Naive thymus-derived CD8-positive, alpha-beta T cell (primary cell): Measurements from ENCODE around the gene MYOM1. TPM values are rescaled to one million over a fixed set of nuclear protein-coding genes. Genes with fewer than 3 reads are reported as not detected.

ENCODE experiments used
- ATAC-seq, 2 donors: fragments of 150-1000 bp; cut with Tn5 transposase in 1 of 2; sonication (Bioruptor Pico), chemical (Tn5 transposase) in 1 of 2; 1 replicate in 1 of 2; 2 replicates in 1 of 2; pipeline ENCODE4 v1.10.0; 2021; ENCODE audit warnings: mild to moderate bottlenecking in 2 of 2, moderate library complexity in 2 of 2
- POLR2A ChIA-PET: fragments of 350-600 bp; sonication (Branson Sonifier 250); formaldehyde crosslinking; loops from one replicate; lab custom pipeline; 2021; ENCODE audit warnings: antibody characterized with exemption; lab: Charles Lee
- DNase-seq, 10 donors: peaks; one replicate each; pipeline versions ENCODE4 v3.0.0 to v3.0.0-alpha.2; 2020 to 2022
- H3K27ac Mint-ChIP-seq, 10 donors: one replicate each; pipeline ENCODE4 v1.8.0; 2020 to 2022; ENCODE audit warnings: mild to moderate bottlenecking in 10 of 10, mixed read lengths in 10 of 10, moderate library complexity in 4 of 10, inconsistent platforms in 1 of 10
- H3K27me3 Mint-ChIP-seq, 5 donors: one replicate each; pipeline ENCODE4 v1.8.0; 2021 to 2022; ENCODE audit warnings: mixed read lengths in 5 of 5
- H3K36me3 Mint-ChIP-seq, 3 donors: one replicate each; pipeline ENCODE4 v1.8.0; 2020 to 2022; ENCODE audit warnings: mixed read lengths in 3 of 3, mild to moderate bottlenecking in 2 of 3, inconsistent platforms in 1 of 3
- H3K4me1 Mint-ChIP-seq, 4 donors: one replicate each; pipeline ENCODE4 v1.8.0; 2021 to 2022; ENCODE audit warnings: mixed read lengths in 4 of 4
- H3K4me3 Mint-ChIP-seq, 10 donors: one replicate each; pipeline ENCODE4 v1.8.0; 2020 to 2022; ENCODE audit warnings: mild to moderate bottlenecking in 10 of 10, mixed read lengths in 10 of 10, moderate library complexity in 6 of 10, inconsistent platforms in 1 of 10
- H3K9me3 Mint-ChIP-seq, 9 donors: one replicate each; pipeline ENCODE4 v1.8.0; 2020 to 2022; ENCODE audit warnings: mixed read lengths in 9 of 9, mild to moderate bottlenecking in 3 of 9, inconsistent platforms in 1 of 9, moderate library complexity in 1 of 9
- polyA plus RNA-seq, 3 donors: library from polyadenylated mRNA; unstranded; fragments of 300-500 nt; fragmentation: Illumina TruSeq; gene quantifications; one replicate each; pipeline ENCODE4 v1.2.3, GENCODE V29; 2021
- total RNA-seq, 8 experiments: library from RNA in 2 of 8; stranded (reverse) in 2 of 8; gene quantifications; one replicate each; pipeline ENCODE4 v1.2.3 and lab custom pipeline; 2021 to 2026

MYOM1 gene
- total and polyA plus RNA-seq, 5 experiments from 2014 or later = 0.52 to 5.6 (median 1.5) TPM

DNA sequence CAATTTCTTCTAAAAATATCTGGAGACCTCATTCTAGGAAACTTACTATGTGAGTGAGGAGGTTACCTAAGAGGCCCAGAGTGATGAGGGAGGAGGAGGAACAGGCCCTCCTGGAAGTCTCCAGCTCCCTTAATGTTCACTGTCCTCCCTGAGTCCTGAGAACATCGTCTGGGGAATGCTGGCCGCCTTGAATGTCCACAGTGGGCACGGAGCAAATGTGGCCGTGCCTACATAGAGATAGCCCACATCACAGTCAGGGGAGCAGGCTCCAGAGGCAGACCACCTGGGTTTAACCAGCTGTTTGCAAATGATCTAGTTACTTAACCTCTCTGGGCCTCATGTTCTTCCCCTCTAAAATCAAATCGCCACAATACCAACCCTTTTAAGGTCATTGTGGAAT is 123.8 kb downstream of the MYOM1 start:
- Mint-ChIP-seq H3K4me1 (peaks cover 3 to 33% (median 20%) of the 10 kb centered on the region in 4 donors), H3K4me3 (no peak overlapping the region), H3K27me3 (no peaks in the 10 kb centered on the region), H3K9me3 (no peaks in the 10 kb centered on the region), H3K36me3 (peaks cover 2 to 9% (median 4%) of the 10 kb centered on the region in 3 donors), H3K27ac (peak overlapping the region in 8 of 10 donors; percentile 6 to 86 (median 30))
- POLR2A ChIA-PET = interaction anchor here (0.6 kb wide), 1 partner anchor 42 kb away, joined by 4 read pairs; no protein-coding TSS in a partner anchor
- DNase-seq = no peak
- ATAC-seq = no peak

GRCh38 chr18:3094338-3094684 is 125.5 kb downstream of the MYOM1 start:
- Mint-ChIP-seq H3K36me3 (peaks cover 0 to 3% (median 0%) of the 10 kb centered on the region in 3 donors), H3K4me3 (no peak overlapping the region), H3K27ac (peak overlapping the region in 3 of 10 donors; percentile 38 to 71 (median 44)), H3K9me3 (no peaks in the 10 kb centered on the region), H3K4me1 (peaks cover 3 to 32% (median 20%) of the 10 kb centered on the region in 4 donors), H3K27me3 (no peaks in the 10 kb centered on the region)
- POLR2A ChIA-PET = interaction anchor here (1.0 kb wide), 1 partner anchor 33 kb away, joined by 5 read pairs; no protein-coding TSS in a partner anchor
- ATAC-seq = no peak
- no peak for DNase-seq

DNA sequence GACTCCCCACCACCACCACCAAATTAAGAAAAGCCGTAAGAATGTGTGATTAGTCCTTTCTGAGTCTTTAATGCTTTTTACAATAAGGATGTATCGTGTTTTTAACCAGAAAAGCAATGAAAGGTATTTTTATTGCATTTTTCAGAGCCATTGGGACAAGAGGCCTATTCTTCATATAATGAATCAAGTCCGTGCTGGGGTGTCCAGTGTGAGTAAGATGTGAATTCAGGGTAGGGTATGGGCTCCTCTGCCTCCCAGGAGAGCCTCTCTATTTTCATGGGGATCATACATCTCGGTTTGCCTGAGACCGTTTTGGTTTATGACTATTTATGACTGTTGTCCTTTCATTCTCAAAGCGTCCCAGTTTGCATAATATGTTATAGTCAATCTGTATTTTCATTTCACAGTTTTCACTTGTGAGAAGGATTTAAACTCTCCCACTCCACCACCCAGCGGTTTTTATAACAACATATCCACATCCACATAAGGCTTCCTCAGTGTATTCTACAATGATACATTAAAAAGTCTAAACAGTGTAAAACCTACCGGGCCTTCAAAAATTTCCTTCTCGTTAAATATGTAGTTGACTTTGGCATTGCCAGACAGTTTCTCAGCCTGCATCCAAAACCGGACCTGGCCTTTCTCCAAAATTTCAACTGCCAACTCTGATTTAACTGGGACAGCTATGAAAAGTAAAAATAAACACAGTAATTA is 126.0 kb downstream of the MYOM1 start:
- no peaks in the 10 kb centered on the region for H3K27me3 Mint-ChIP-seq
- H3K4me3 Mint-ChIP-seq = no peak overlapping the region
- H3K36me3 Mint-ChIP-seq = peaks cover 0 to 3% (median 0%) of the 10 kb centered on the region in 3 donors
- H3K4me1 Mint-ChIP-seq = peaks cover 3 to 31% (median 20%) of the 10 kb centered on the region in 4 donors
- peak overlapping the region in 1 of 10 donors; percentile 40 for H3K27ac Mint-ChIP-seq
- no peak for ATAC-seq
- no peak for DNase-seq
- H3K9me3 Mint-ChIP-seq = no peaks in the 10 kb centered on the region
- POLR2A ChIA-PET = interaction anchor here (1.0 kb wide), 1 partner anchor 32 kb away, joined by 5 read pairs; no protein-coding TSS in a partner anchor

DNA sequence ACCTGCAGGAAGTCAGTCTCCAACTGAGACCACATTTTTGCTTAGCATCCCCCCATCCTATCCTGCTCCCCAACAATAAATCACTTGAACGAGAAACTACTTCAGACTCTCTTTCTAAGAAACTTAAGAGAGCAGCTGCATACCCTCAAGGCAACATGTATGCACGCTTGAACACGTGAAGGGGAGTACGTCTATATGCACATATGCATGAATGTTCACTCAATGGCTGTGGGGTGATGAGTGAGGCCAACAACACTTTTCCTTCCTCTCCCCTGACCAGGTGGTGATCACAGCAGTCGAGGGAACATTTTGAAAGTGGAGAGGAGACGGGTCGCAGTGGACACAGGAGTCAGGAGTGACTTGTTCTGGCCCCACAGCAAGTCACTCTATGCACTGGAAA is 127.0 kb downstream of the MYOM1 start:
- ATAC-seq (no peak), DNase-seq (no peak)
- Mint-ChIP-seq H3K4me3 (no peak overlapping the region), H3K27ac (peak overlapping the region in 1 of 10 donors; percentile 15), H3K9me3 (no peaks in the 10 kb centered on the region), H3K4me1 (peaks cover 5 to 34% (median 22%) of the 10 kb centered on the region in 4 donors), H3K27me3 (no peaks in the 10 kb centered on the region), H3K36me3 (peaks cover 0 to 6% (median 0%) of the 10 kb centered on the region in 3 donors)
- POLR2A ChIA-PET = no interaction called here

DNA sequence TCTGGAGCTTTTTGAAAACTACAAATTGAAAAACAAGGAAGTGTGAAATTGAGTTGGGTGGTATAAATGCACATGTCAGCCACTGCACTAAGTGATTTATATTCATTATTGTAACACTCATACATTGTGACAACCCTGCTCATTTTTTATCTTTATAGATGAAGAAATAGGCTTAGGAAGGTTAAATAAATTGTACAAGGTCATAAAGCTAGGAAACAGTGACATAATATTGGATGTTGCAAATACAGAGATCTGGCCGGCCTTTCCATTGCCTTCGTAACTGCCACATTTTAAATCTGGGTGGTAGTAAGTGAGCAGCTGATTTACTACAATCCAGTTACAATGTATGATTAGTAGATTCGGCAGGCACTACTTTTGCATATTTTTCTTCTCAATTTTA is 130.2 kb downstream of the MYOM1 start:
- no peak overlapping the region for H3K4me3 Mint-ChIP-seq
- peaks cover 0 to 10% (median 6%) of the 10 kb centered on the region in 3 donors for H3K36me3 Mint-ChIP-seq
- H3K4me1 Mint-ChIP-seq = peaks cover 0 to 12% (median 8%) of the 10 kb centered on the region in 4 donors
- no peak overlapping the region for H3K27ac Mint-ChIP-seq
- ATAC-seq (no peak), DNase-seq (no peak)
- H3K27me3 Mint-ChIP-seq = no peaks in the 10 kb centered on the region
- POLR2A ChIA-PET = interaction anchor here (0.6 kb wide), 1 partner anchor 184 kb away, joined by 3 read pairs; no protein-coding TSS in a partner anchor
- no peaks in the 10 kb centered on the region for H3K9me3 Mint-ChIP-seq

- POLR2A ChIA-PET = interaction anchor here (0.9 kb wide), 1 partner anchor 10 kb away, joined by 3 read pairs; no protein-coding TSS in a partner anchor
- no peaks in the 10 kb centered on the region for H3K9me3 Mint-ChIP-seq
- no peak for ATAC-seq
- H3K36me3 Mint-ChIP-seq = peaks cover 0 to 18% (median 12%) of the 10 kb centered on the region in 3 donors
- H3K27me3 Mint-ChIP-seq = no peaks in the 10 kb centered on the region
- H3K27ac Mint-ChIP-seq = peak overlapping the region in 2 of 10 donors; percentile 0 to 81
- H3K4me1 Mint-ChIP-seq = peaks cover 0 to 12% (median 8%) of the 10 kb centered on the region in 4 donors
- H3K4me3 Mint-ChIP-seq = no peak overlapping the region
- no peak for DNase-seq
Observed at GRCh38 chr18:3088449-3088848, 131.3 kb downstream of the MYOM1 start.

DNA sequence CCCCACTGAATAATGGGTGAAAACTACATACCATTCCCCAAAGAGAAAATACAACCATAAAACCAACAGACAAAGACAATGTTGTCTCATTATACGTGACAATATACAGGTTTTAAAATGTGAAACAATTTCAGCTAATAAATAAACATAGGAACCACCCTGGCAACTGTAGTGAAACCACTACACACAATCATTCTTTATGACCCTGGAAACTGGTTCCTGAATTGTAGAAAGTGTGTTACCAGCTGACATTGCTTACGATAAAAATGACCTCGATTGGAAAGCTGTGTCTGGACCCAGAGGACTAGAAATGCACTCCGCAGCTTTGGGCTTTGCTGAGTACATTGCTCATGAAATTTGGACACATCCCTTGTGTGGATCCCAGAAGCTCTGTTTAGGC is 132.9 kb downstream of the MYOM1 start:
- Mint-ChIP-seq H3K27me3 (no peaks in the 10 kb centered on the region), H3K9me3 (no peaks in the 10 kb centered on the region), H3K4me1 (peaks cover 0 to 12% (median 8%) of the 10 kb centered on the region in 4 donors), H3K4me3 (no peak overlapping the region), H3K36me3 (peaks cover 0 to 25% (median 12%) of the 10 kb centered on the region in 3 donors), H3K27ac (peak overlapping the region in 1 of 10 donors; percentile 22)
- DNase-seq = no peak
- POLR2A ChIA-PET = no interaction called here
- no peak for ATAC-seq

GRCh38 chr18:3085612-3086011 is 134.2 kb downstream of the MYOM1 start:
- ATAC-seq = no peak

DNA sequence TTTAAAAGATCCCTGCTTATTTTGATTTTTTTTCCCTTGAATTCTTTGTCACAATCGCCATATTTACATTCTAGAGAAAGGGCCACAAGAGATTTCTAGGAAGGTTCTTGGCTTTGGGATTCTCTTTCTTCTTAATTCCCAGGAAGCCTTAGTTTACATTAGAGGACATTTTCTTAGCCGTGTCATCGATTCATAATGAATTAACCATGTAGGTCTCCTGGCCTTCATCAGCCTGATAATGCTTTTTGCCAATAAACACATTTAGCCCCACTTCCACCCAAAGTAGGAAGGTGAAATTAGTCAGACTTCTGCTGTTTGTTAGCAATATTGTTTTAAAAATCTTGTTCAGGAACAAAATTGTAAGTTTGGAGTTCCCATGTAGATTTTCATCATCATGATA is 135.6 kb downstream of the MYOM1 start:
- DNase-seq = no peak
- no peaks in the 10 kb centered on the region for H3K27me3 Mint-ChIP-seq
- peaks cover 0 to 12% (median 8%) of the 10 kb centered on the region in 4 donors for H3K4me1 Mint-ChIP-seq
- H3K36me3 Mint-ChIP-seq = peaks cover 0 to 28% (median 9%) of the 10 kb centered on the region in 3 donors
- H3K9me3 Mint-ChIP-seq = no peaks in the 10 kb centered on the region
- POLR2A ChIA-PET = no interaction called here
- H3K27ac Mint-ChIP-seq = peak overlapping the region in 1 of 10 donors; percentile 3
- H3K4me3 Mint-ChIP-seq = no peak overlapping the region
- no peak for ATAC-seq

More at GRCh38 chr18:3085612-3086011, 134.2 kb downstream of the MYOM1 start:
- Mint-ChIP-seq H3K27ac (no peak overlapping the region), H3K4me1 (peaks cover 0 to 12% (median 8%) of the 10 kb centered on the region in 4 donors), H3K27me3 (no peaks in the 10 kb centered on the region), H3K9me3 (no peaks in the 10 kb centered on the region), H3K4me3 (no peak overlapping the region), H3K36me3 (peaks cover 0 to 25% (median 10%) of the 10 kb centered on the region in 3 donors)
- no peak for DNase-seq
- POLR2A ChIA-PET = interaction anchor here (0.6 kb wide), 1 partner anchor 93 kb away, joined by 3 read pairs; no protein-coding TSS in a partner anchor

DNA sequence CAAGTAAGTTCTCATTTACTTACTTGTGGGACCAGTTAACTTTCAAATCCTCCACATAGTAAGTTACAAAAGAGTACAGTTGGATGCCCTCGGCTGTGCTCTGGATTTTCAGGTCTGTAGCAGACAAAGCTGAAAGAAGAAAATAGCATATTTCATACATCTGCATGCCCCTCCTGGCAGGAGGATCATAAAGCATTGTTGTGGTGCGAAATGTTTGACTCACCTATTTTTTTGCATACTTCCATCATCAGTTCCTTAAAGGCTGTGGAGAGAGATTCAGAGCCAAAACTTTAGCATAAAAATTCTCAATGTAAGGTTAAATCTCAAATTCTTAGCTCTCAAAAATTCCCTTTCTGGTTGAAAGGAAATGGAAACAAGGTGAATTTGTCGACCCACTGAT is 136.0 kb downstream of the MYOM1 start:
- no peak overlapping the region for H3K27ac Mint-ChIP-seq

GRCh38 chr18:3081584-3081991 is 138.2 kb downstream of the MYOM1 start:
- POLR2A ChIA-PET = interaction anchor here (1.2 kb wide), 1 partner anchor 29 kb away, joined by 3 read pairs; no protein-coding TSS in a partner anchor
- Mint-ChIP-seq H3K4me1 (no peaks in the 10 kb centered on the region), H3K4me3 (no peak overlapping the region), H3K27ac (no peak overlapping the region), H3K36me3 (peaks cover 0 to 34% (median 8%) of the 10 kb centered on the region in 3 donors), H3K9me3 (no peaks in the 10 kb centered on the region), H3K27me3 (no peaks in the 10 kb centered on the region)
- DNase-seq (no peak), ATAC-seq (no peak)

More for the DNA sequence above, 136.0 kb downstream of the MYOM1 start:
- POLR2A ChIA-PET = no interaction called here
- DNase-seq (no peak), ATAC-seq (no peak)
- H3K27me3 Mint-ChIP-seq = no peaks in the 10 kb centered on the region
- no peak overlapping the region for H3K4me3 Mint-ChIP-seq
- no peaks in the 10 kb centered on the region for H3K9me3 Mint-ChIP-seq
- peaks cover 0 to 30% (median 11%) of the 10 kb centered on the region in 3 donors for H3K36me3 Mint-ChIP-seq
- peaks cover 0 to 10% (median 7%) of the 10 kb centered on the region in 4 donors for H3K4me1 Mint-ChIP-seq

- Mint-ChIP-seq H3K9me3 (no peaks in the 10 kb centered on the region), H3K4me3 (no peak overlapping the region), H3K27ac (no peak overlapping the region), H3K4me1 (peaks cover 0 to 9% (median 5%) of the 10 kb centered on the region in 4 donors), H3K27me3 (no peaks in the 10 kb centered on the region), H3K36me3 (peaks cover 0 to 24% (median 8%) of the 10 kb centered on the region in 3 donors)
- DNase-seq (no peak), ATAC-seq (no peak)
- POLR2A ChIA-PET = no interaction called here
Observed at GRCh38 chr18:3079653-3080052, 140.1 kb downstream of the MYOM1 start.

- no peak overlapping the region for H3K4me3 Mint-ChIP-seq
- DNase-seq = no peak
- no peaks in the 10 kb centered on the region for H3K27me3 Mint-ChIP-seq
- H3K9me3 Mint-ChIP-seq = no peaks in the 10 kb centered on the region
- POLR2A ChIA-PET = interaction anchor here (0.6 kb wide), 1 partner anchor 93 kb away, joined by 3 read pairs; no protein-coding TSS in a partner anchor
- peak overlapping the region in 8 of 10 donors; percentile 27 to 79 (median 62) for H3K27ac Mint-ChIP-seq
- peaks cover 0 to 14% (median 7%) of the 10 kb centered on the region in 4 donors for H3K4me1 Mint-ChIP-seq
- H3K36me3 Mint-ChIP-seq = peaks cover 0 to 12% (median 2%) of the 10 kb centered on the region in 3 donors
- no peak for ATAC-seq
Observed at GRCh38 chr18:3075491-3075890, 144.3 kb downstream of the MYOM1 start.
